ENCODE measurements around the gene SLIT3. TPM values are rescaled to one million over a fixed set of nuclear protein-coding genes. Genes with fewer than 3 reads are reported as not detected.

Gene SLIT3
- total and polyA plus RNA-seq, 8 donors, result 1.2 to 24.5 (median 8.6) TPM

DNA sequence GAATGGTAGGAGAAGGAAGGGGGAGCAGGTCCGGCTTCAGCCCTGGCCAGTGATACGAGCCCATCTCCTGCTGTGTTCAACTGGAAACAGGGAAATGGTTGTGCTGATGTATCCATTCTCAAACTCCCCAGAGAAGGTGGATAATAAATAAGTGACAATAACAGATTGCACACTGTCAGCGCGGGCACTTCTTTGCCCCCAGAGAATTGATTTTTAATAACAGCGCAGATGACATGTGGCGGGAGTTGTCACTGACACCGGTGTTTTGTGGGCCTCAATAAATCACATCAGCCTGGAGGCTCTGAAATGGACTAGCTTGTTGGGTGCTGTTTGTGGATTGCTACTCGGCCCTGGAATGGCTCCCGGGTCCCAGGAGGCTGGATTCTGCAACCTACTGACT lies 580.4 kb downstream of the SLIT3 start:
- no peak overlapping the region for H3K27ac ChIP-seq
- no peak overlapping the region for H3K4me3 ChIP-seq
- WGBS, 5 donors, result 85 to 92% (median 88%) methylated on average over 9 of the region's 9 CpGs
- H3K9me3 ChIP-seq, result no peaks in the 10 kb centered on the region
- no peaks in the 10 kb centered on the region for H3K4me1 ChIP-seq
- TF ChIP-seq, protein P1, sequence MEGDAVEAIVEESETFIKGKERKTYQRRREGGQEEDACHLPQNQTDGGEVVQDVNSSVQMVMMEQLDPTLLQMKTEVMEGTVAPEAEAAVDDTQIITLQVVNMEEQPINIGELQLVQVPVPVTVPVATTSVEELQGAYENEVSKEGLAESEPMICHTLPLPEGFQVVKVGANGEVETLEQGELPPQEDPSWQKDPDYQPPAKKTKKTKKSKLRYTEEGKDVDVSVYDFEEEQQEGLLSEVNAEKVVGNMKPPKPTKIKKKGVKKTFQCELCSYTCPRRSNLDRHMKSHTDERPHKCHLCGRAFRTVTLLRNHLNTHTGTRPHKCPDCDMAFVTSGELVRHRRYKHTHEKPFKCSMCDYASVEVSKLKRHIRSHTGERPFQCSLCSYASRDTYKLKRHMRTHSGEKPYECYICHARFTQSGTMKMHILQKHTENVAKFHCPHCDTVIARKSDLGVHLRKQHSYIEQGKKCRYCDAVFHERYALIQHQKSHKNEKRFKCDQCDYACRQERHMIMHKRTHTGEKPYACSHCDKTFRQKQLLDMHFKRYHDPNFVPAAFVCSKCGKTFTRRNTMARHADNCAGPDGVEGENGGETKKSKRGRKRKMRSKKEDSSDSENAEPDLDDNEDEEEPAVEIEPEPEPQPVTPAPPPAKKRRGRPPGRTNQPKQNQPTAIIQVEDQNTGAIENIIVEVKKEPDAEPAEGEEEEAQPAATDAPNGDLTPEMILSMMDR (IDR thresholded peaks at IDR 0.05), result no peak
- TF ChIP-seq EP300 (IDR thresholded peaks at IDR 0.05), result no peak
- no peak for TF ChIP-seq POLR2A (IDR thresholded peaks at IDR 0.05)
- no peak for TF ChIP-seq POLR2AphosphoS5 (IDR thresholded peaks at IDR 0.05)
- intact Hi-C loops (cut with DNase I; ENCODE audit: low total_unique reads), result no loop called here
- DNase-seq, result no peak
- H3K27me3 ChIP-seq, result peaks cover 0 to 4% (median 0%) of the 10 kb centered on the region in 3 donors
- peaks cover 0 to 14% (median 0%) of the 10 kb centered on the region in 4 donors for H3K36me3 ChIP-seq

DNA sequence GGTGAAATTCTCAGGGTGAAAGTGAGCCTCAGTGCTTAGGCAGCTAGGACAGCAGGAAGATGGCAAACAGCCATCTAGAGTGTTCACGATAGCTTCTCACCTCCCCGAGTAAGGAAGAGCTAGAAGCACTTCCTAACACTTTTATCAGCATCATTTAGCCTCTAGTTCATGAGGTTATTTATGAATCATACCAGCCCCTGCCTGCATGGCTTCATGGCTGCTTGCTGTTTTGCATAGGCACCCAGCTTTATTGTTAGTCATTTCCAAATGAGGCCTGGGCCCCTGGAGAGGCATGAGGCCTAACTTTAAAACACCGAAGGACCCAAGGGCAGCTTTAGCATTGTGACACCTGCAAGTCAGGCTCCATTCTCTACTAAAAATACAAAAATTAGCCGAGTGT lies 586.9 kb downstream of the SLIT3 start:
- Histone ChIP-seq H3K36me3 (no peaks in the 10 kb centered on the region), H3K4me1 (no peaks in the 10 kb centered on the region), H3K27me3 (no peaks in the 10 kb centered on the region), H3K9me3 (no peaks in the 10 kb centered on the region), H3K4me3 (no peak overlapping the region), H3K27ac (no peak overlapping the region)
- intact Hi-C loops (cut with DNase I; ENCODE audit: low total_unique reads), result no loop called here
- TF ChIP-seq POLR2AphosphoS5 (IDR thresholded peaks at IDR 0.05) (no peak), POLR2A (IDR thresholded peaks at IDR 0.05) (no peak), EP300 (IDR thresholded peaks at IDR 0.05) (no peak)
- TF ChIP-seq, protein P1 (IDR thresholded peaks at IDR 0.05), result no peak
- no peak for DNase-seq
- WGBS, 5 donors, result 61 to 84% (median 70%) methylated on average over 4 of the region's 4 CpGs

DNA sequence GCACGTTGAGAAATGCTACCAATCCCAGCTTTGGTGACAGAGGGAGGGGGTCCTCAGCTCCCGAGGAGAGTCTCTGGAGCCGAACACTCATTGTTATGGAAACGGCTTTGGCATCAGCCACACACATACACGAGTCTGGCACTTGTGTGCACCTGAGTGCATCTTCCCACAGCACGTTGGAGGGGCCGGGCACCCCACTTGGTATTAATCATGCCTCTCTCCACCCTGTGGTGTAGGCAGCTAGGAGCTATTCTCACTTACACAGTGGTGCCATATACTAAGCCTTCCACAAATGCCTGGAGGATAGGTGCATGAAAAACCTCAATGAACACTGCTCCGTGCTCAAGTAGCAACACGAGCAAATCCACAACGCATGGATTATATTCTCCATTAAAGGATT lies 587.9 kb downstream of the SLIT3 start:
- no peaks in the 10 kb centered on the region for H3K36me3 ChIP-seq
- 66 to 79% (median 75%) methylated on average over 10 of the region's 10 CpGs for WGBS, 5 donors
- no peaks in the 10 kb centered on the region for H3K9me3 ChIP-seq
- intact Hi-C loops (cut with DNase I; ENCODE audit: low total_unique reads), result no loop called here
- no peak for DNase-seq
- H3K27me3 ChIP-seq, result no peaks in the 10 kb centered on the region
- H3K27ac ChIP-seq, result no peak overlapping the region
- no peaks in the 10 kb centered on the region for H3K4me1 ChIP-seq
- no peak for TF ChIP-seq POLR2A (IDR thresholded peaks at IDR 0.05)
- TF ChIP-seq POLR2AphosphoS5 (IDR thresholded peaks at IDR 0.05), result no peak
- no peak for TF ChIP-seq EP300 (IDR thresholded peaks at IDR 0.05)
- TF ChIP-seq, protein P1 (IDR thresholded peaks at IDR 0.05), result no peak
- H3K4me3 ChIP-seq, result no peak overlapping the region

DNA sequence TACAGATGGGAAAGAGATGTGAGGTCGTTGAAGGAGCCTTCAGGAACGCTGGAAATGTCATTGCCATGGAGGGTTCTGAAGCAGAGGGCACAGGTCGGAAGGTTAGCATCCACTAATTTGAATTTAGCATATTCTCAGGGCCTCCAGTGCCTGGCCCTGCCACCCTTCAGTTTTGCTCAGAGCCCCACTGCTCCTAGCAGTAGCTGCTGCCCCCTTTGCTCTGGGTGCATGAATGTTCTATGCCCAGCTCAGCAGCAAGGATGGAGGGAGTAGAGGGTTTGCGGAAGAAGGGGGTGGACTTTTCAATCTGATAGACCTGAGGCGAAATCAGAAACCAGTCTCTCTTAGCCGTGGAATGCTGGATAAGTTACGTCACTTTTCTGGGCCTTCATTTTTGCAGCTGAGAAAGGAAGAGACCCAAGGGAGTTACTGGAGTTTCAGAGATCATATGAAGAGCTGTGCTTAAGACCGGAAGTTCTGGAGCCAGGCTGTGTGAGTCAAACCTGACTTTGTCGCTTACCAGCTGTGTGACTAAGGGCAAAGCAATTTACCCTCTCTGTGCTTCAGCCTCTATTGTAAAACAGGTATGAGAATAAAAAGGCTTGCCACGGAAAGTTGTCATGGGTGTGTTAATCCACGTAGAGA lies 588.5 kb downstream of the SLIT3 start:
- H3K9me3 ChIP-seq, result no peaks in the 10 kb centered on the region
- no peaks in the 10 kb centered on the region for H3K27me3 ChIP-seq
- no peaks in the 10 kb centered on the region for H3K36me3 ChIP-seq
- H3K4me1 ChIP-seq, result no peaks in the 10 kb centered on the region
- 70 to 75% (median 73%) methylated on average over 11 of the region's 11 CpGs for WGBS, 5 donors
- no peak overlapping the region for H3K4me3 ChIP-seq
- DNase-seq, result peak in 1 of 2 donors; percentile 44
- intact Hi-C loops (cut with DNase I; ENCODE audit: low total_unique reads), result no loop called here
- no peak overlapping the region for H3K27ac ChIP-seq
- TF ChIP-seq POLR2AphosphoS5 (IDR thresholded peaks at IDR 0.05), result no peak
- TF ChIP-seq POLR2A (IDR thresholded peaks at IDR 0.05), result no peak
- TF ChIP-seq, protein P1 (IDR thresholded peaks at IDR 0.05), result no peak
- no peak for TF ChIP-seq EP300 (IDR thresholded peaks at IDR 0.05)

Data from stomach (tissue), 9 donors.